Keratinocyte (primary cell): ENCODE measurements around the gene SLC25A47. TPM values are rescaled to one million over a fixed set of nuclear protein-coding genes. Genes with fewer than 3 reads are reported as not detected.

ENCODE experiments used
- DNase-seq: peaks from one replicate; pipeline ENCODE4 v3.0.0-alpha.2; 2011; ENCODE audit warnings: low read depth, missing footprints, low spot score
- FAIRE-seq: peaks from 2 replicates; lab custom pipeline; 2011; peaks lifted over from hg19 to GRCh38; lab: Jason Lieb, UNC
- H2AFZ ChIP-seq: 2 replicates; pipeline ENCODE4 v1.6.0; 2012; ENCODE audit warnings: low read length, control low read depth, inconsistent platforms; ENCODE audit not compliant: control insufficient read depth
- H3K27ac ChIP-seq: 2 replicates; pipeline ENCODE4 v1.5.1; 2011; ENCODE audit warnings: low read length; ENCODE audit not compliant: control insufficient read depth, insufficient read depth
- H3K27me3 ChIP-seq: 3 replicates; pipeline ENCODE4 v1.6.0; 2011; ENCODE audit warnings: low read length; ENCODE audit not compliant: control insufficient read depth, insufficient read depth; ENCODE audit errors: extremely low read depth
- H3K36me3 ChIP-seq, 2 experiments: 2 replicates in 1 of 2; 3 replicates in 1 of 2; pipeline ENCODE4 v1.5.1; 2011; ENCODE audit warnings: low read length in 2 of 2, mild to moderate bottlenecking in 1 of 2; ENCODE audit not compliant: control insufficient read depth in 2 of 2, insufficient read depth in 2 of 2; ENCODE audit errors: extremely low read depth in 1 of 2
- H3K4me1 ChIP-seq: 3 replicates; pipeline ENCODE4 v1.5.1; 2011; ENCODE audit warnings: low read length; ENCODE audit not compliant: control insufficient read depth, insufficient read depth; ENCODE audit errors: extremely low read depth
- H3K4me2 ChIP-seq: 3 replicates; pipeline ENCODE4 v1.6.0; 2011; ENCODE audit warnings: low read depth, low read length; ENCODE audit not compliant: control insufficient read depth, insufficient read depth; ENCODE audit errors: extremely low read depth
- H3K4me3 ChIP-seq, 3 experiments: fragments of 200-600 bp in 1 of 3; sonication (generic) in 1 of 3; 2 replicates in 2 of 3; 3 replicates in 1 of 3; pipeline ENCODE4 v1.5.1; 2011 to 2016; ENCODE audit warnings: low read length in 3 of 3, mild to moderate bottlenecking in 3 of 3, control low read depth in 2 of 3, inconsistent platforms in 1 of 3, low read depth in 1 of 3, mixed read lengths in 1 of 3, mixed run types in 1 of 3, moderate library complexity in 1 of 3; ENCODE audit not compliant: control insufficient read depth in 2 of 3, insufficient read depth in 2 of 3; ENCODE audit errors: extremely low read depth in 1 of 3
- H3K79me2 ChIP-seq: 2 replicates; pipeline ENCODE4 v1.6.0; 2012; ENCODE audit warnings: low read length; ENCODE audit not compliant: control insufficient read depth, insufficient read depth
- H3K9ac ChIP-seq: 3 replicates; pipeline ENCODE4 v1.6.0; 2011; ENCODE audit warnings: low read length; ENCODE audit not compliant: control insufficient read depth, insufficient read depth; ENCODE audit errors: extremely low read depth
- H3K9me1 ChIP-seq: 3 replicates; pipeline ENCODE4 v1.6.0; 2011; ENCODE audit warnings: low read length; ENCODE audit not compliant: control insufficient read depth, insufficient read depth; ENCODE audit errors: extremely low read depth
- H3K9me3 ChIP-seq: 2 replicates; pipeline ENCODE4 v1.5.1; 2012; ENCODE audit warnings: low read depth, low read length; ENCODE audit not compliant: control insufficient read depth
- H4K20me1 ChIP-seq: 3 replicates; pipeline ENCODE4 v1.6.0; 2011; ENCODE audit warnings: low read length; ENCODE audit not compliant: control insufficient read depth, insufficient read depth; ENCODE audit errors: extremely low read depth
- EZH2 ChIP-seq: IDR thresholded peaks from one replicate; pipeline ENCODE4 v1.6.1; 2012; ENCODE audit warnings: inconsistent platforms, mild to moderate bottlenecking, low read length, moderate library complexity
- dilution Hi-C: fragments of 300-500 bp; cut with MboI; formaldehyde crosslinking; loops from one replicate; pipeline ENCODE4 v1.7.0; 2020; ENCODE audit warnings: low sequenced_read_pairs; ENCODE audit not compliant: extremely low pct_ligation_motif_present
- polyA plus RNA-seq, 5 experiments: library from polyadenylated mRNA; depleted of rRNA in 3 of 5; stranded (reverse) in 3 of 5; stranded (forward) in 1 of 5; unstranded in 1 of 5; fragments of >200 nt; gene quantifications; 1 replicate in 1 of 5; 2 replicates in 3 of 5; 3 replicates in 1 of 5; pipeline versions ENCODE4 v1.2.1 to v1.2.3, GENCODE V29; 2011 to 2012; ENCODE audit warnings: missing spikeins in 2 of 5, low read depth in 1 of 5, low replicate concordance in 1 of 5
- TF ChIP-seq, protein P1 (sequence below), 3 experiments: IDR thresholded peaks in 1 of 3; conservative IDR thresholded peaks in 1 of 3; optimal IDR thresholded peaks in 1 of 3; 2 replicates in 2 of 3; 3 replicates in 1 of 3; pipeline versions ENCODE3 to v1.5.1; 2011; ENCODE audit warnings: low read length in 3 of 3, mild to moderate bottlenecking in 3 of 3, moderate library complexity in 2 of 3, control low read depth in 1 of 3, inconsistent platforms in 1 of 3; ENCODE audit not compliant: insufficient read depth in 2 of 3; ENCODE audit errors: extremely low read depth in 1 of 3

SLC25A47 gene
- polyA plus RNA-seq, 1 donor (not counting 4 experiments of a cell fraction or from before 2014, with no cell fraction given): not detected

DNA sequence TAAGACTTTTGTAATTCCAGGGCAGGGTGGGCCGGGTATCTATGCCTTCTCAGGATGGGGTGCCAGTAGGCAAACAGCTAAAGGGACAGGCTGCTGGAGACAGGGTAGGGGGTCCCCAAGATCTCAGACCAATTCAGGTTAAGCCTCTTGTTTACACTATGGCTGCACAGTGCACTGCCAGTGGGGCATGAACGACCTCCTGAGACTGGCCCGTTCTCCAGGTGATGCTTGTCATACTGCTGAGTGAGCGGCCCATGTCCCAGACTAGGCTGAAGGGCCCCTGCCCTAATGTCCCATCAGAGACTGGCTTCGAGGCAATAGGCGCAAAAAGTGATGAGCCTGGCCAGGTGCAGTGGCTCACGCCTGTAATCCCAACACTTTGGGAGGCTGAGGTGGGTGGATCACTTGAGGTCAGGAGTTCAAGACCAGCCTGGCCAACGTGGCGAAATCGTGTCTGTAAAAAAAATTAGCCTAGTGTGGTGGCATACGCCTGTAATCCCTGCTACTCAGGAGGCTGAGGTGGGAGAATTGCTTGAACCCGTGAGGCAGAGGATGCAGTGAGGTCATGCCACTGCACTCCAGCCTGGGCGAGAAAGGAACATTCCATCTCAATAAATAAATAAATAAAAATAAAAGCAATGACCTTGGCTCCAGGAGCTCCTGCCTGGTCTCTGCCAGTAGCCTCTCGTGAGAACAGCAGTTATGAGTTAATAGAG lies 29.5 kb upstream of the SLC25A47 start:
- H3K4me3 ChIP-seq: no peak overlapping the region
- no peaks in the 10 kb centered on the region for H3K9me1 ChIP-seq
- no peaks in the 10 kb centered on the region for H3K4me1 ChIP-seq
- H3K27me3 ChIP-seq: no peaks in the 10 kb centered on the region
- no peak overlapping the region for H3K9ac ChIP-seq
- H2AFZ ChIP-seq: no peak overlapping the region
- peaks cover 0 to 2% of the 10 kb centered on the region in 2 experiments for H3K36me3 ChIP-seq
- TF ChIP-seq, protein P1, sequence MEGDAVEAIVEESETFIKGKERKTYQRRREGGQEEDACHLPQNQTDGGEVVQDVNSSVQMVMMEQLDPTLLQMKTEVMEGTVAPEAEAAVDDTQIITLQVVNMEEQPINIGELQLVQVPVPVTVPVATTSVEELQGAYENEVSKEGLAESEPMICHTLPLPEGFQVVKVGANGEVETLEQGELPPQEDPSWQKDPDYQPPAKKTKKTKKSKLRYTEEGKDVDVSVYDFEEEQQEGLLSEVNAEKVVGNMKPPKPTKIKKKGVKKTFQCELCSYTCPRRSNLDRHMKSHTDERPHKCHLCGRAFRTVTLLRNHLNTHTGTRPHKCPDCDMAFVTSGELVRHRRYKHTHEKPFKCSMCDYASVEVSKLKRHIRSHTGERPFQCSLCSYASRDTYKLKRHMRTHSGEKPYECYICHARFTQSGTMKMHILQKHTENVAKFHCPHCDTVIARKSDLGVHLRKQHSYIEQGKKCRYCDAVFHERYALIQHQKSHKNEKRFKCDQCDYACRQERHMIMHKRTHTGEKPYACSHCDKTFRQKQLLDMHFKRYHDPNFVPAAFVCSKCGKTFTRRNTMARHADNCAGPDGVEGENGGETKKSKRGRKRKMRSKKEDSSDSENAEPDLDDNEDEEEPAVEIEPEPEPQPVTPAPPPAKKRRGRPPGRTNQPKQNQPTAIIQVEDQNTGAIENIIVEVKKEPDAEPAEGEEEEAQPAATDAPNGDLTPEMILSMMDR (optimal IDR thresholded peaks at IDR 0.05 in 1 of 3, IDR thresholded peaks at IDR 0.05 in 1 of 3, conservative IDR thresholded peaks at IDR 0.05 in 1 of 3; ENCODE audit: extremely low read depth in 1 of 3, insufficient read depth in 2 of 3, low read length in 3 of 3): no peak
- TF ChIP-seq EZH2: no peak
- H3K9me3 ChIP-seq: no peaks in the 10 kb centered on the region
- no peaks in the 10 kb centered on the region for H3K79me2 ChIP-seq
- FAIRE-seq: no peak
- dilution Hi-C loops: no loop called here
- no peak overlapping the region for H3K4me2 ChIP-seq
- DNase-seq: no peak
- H4K20me1 ChIP-seq: no peaks in the 10 kb centered on the region
- no peak overlapping the region for H3K27ac ChIP-seq

DNA sequence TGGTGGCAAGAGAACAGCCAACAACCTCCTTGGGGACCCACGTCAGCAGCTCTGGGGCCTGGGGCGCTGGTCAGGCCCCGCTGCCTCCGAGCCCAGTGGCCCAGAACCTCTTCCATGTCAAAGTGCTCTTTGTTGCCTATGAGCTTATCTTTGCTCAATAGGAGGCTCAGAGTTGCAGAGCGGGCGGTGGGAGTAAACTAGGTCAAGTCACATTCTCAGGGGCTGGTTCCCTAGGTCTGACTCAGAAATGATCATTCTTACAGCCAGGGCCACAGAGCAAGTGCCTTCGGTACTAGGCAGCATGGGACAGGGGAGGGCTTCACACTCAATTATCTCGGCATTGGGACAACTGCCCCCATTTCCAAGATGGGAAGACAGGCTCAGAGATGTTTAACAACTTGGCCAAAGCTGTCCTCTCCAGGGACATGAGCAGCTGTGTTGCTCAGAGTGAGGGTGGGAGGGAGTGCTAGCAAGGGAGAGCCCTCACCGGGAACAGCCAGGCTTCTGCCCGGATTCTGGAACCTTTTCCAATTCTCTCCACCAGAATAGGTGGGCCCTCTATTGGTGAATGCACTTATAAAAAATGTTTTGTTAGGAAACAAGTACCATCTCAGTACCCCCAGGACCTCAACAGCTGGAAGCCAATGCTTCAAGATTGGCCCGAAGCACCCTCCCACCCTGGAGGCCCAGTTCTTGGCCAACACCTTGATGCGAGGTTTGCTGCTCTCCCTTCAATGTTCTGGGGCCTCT lies 28.8 kb upstream of the SLC25A47 start:
- Histone ChIP-seq H3K9me3 (no peaks in the 10 kb centered on the region), H3K36me3 (peaks cover 0 to 2% of the 10 kb centered on the region in 2 experiments), H3K9ac (no peak overlapping the region), H3K27ac (no peak overlapping the region), H3K4me1 (no peaks in the 10 kb centered on the region), H3K4me2 (no peak overlapping the region), H4K20me1 (no peaks in the 10 kb centered on the region), H2AFZ (no peak overlapping the region), H3K9me1 (no peaks in the 10 kb centered on the region), H3K79me2 (no peaks in the 10 kb centered on the region), H3K4me3 (no peak overlapping the region), H3K27me3 (no peaks in the 10 kb centered on the region)
- DNase-seq (no peak), FAIRE-seq (no peak)
- no peak for TF ChIP-seq EZH2
- TF ChIP-seq, protein P1 (optimal IDR thresholded peaks at IDR 0.05 in 1 of 3, IDR thresholded peaks at IDR 0.05 in 1 of 3, conservative IDR thresholded peaks at IDR 0.05 in 1 of 3; ENCODE audit: extremely low read depth in 1 of 3, insufficient read depth in 2 of 3, low read length in 3 of 3): no peak
- dilution Hi-C loops: no loop called here
